ENCODE results near the gene L3MBTL2. TPM values are rescaled to one million over a fixed set of nuclear protein-coding genes. Genes with fewer than 3 reads are reported as not detected.

L3MBTL2 gene
- total and polyA plus RNA-seq, 9 of the 15 experiments (the other 6 are each of a cell fraction or from before 2014, with no cell fraction given) = 10.3 to 23.1 (median 18.6) TPM

GRCh38 chr22:41197038-41197972, 7.8 kb upstream of the L3MBTL2 start (continued):
- TF ChIP-seq, protein P1, sequence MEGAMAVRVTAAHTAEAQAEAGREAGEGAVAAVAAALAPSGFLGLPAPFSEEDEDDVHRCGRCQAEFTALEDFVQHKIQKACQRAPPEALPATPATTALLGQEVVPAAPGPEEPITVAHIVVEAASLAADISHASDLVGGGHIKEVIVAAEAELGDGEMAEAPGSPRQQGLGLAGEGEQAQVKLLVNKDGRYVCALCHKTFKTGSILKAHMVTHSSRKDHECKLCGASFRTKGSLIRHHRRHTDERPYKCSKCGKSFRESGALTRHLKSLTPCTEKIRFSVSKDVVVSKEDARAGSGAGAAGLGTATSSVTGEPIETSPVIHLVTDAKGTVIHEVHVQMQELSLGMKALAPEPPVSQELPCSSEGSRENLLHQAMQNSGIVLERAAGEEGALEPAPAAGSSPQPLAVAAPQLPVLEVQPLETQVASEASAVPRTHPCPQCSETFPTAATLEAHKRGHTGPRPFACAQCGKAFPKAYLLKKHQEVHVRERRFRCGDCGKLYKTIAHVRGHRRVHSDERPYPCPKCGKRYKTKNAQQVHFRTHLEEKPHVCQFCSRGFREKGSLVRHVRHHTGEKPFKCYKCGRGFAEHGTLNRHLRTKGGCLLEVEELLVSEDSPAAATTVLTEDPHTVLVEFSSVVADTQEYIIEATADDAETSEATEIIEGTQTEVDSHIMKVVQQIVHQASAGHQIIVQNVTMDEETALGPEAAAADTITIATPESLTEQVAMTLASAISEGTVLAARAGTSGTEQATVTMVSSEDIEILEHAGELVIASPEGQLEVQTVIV (CRISPR knock-in tag; IDR thresholded peaks at IDR 0.05; ENCODE audit: borderline replicate concordance) = no peak
- TF ChIP-seq ZNF668 (CRISPR knock-in tag; IDR thresholded peaks at IDR 0.05) (no peak), BCOR (IDR thresholded peaks at IDR 0.05) (0 out of 2 replicates have a peak, but pooled peaks have one; percentile 32), MAZ (CRISPR knock-in tag; conservative IDR thresholded peaks at IDR 0.05 in 1 of 2, IDR thresholded peaks at IDR 0.05 in 1 of 2) (peak; percentile 45 to 60; a peak in 2 of 4 replicates), ZNF695 (CRISPR knock-in tag; IDR thresholded peaks at IDR 0.05) (no peak), LCOR (CRISPR knock-in tag; IDR thresholded peaks at IDR 0.05) (peak; percentile 46; the same call in 1 of the 2 replicates), RAD51 (IDR thresholded peaks at IDR 0.05; ENCODE audit: borderline replicate concordance, low read depth) (peak; percentile 89), HEY1 (CRISPR knock-in tag; IDR thresholded peaks at IDR 0.05; ENCODE audit: borderline replicate concordance) (no peak), CREB1 (IDR thresholded peaks at IDR 0.05) (no peak), CREB1 (CRISPR knock-in tag; IDR thresholded peaks at IDR 0.05) (peak; percentile 34; the same call in 1 of the 2 replicates), HOMEZ (CRISPR knock-in tag; IDR thresholded peaks at IDR 0.05) (no peak), ZMIZ1 (IDR thresholded peaks at IDR 0.05; ENCODE audit: low read depth in 2 of 2, low read length in 2 of 2) (no peak), TFAM (CRISPR knock-in tag; conservative IDR thresholded peaks at IDR 0.05) (no peak), ZNF766 (CRISPR knock-in tag; conservative IDR thresholded peaks at IDR 0.05) (no peak)
- TF ChIP-seq, protein P2, sequence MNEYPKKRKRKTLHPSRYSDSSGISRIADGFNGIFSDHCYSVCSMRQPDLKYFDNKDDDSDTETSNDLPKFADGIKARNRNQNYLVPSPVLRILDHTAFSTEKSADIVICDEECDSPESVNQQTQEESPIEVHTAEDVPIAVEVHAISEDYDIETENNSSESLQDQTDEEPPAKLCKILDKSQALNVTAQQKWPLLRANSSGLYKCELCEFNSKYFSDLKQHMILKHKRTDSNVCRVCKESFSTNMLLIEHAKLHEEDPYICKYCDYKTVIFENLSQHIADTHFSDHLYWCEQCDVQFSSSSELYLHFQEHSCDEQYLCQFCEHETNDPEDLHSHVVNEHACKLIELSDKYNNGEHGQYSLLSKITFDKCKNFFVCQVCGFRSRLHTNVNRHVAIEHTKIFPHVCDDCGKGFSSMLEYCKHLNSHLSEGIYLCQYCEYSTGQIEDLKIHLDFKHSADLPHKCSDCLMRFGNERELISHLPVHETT (CRISPR knock-in tag; conservative IDR thresholded peaks at IDR 0.05 in 1 of 2, IDR thresholded peaks at IDR 0.05 in 1 of 2) = no peak

Measured in K562 (cell line).